Activated naive CD4-positive, alpha-beta T cell treated with anti-CD3 and anti-CD28 coated beads, Interleukin-2, amount 50 U/mL, for 24 hours (primary cell): Measurements from ENCODE around the gene POP5.
A peak's percentile ranks its signal among the peaks of the same experiment; 100 is the strongest.

Source experiments
- H3K27ac Mint-ChIP-seq: one replicate; pipeline ENCODE4 v1.8.0; 2021; ENCODE audit warnings: mild to moderate bottlenecking, mixed read lengths
- H3K27me3 Mint-ChIP-seq: one replicate; pipeline ENCODE4 v1.8.0; 2021; ENCODE audit warnings: mixed read lengths
- H3K36me3 Mint-ChIP-seq: one replicate; pipeline ENCODE4 v1.8.0; 2021; ENCODE audit warnings: mixed read lengths
- H3K4me1 Mint-ChIP-seq: one replicate; pipeline ENCODE4 v1.8.0; 2021; ENCODE audit warnings: mixed read lengths
- H3K4me3 Mint-ChIP-seq: one replicate; pipeline ENCODE4 v1.8.0; 2021; ENCODE audit warnings: mild to moderate bottlenecking, mixed read lengths
- H3K9me3 Mint-ChIP-seq: one replicate; pipeline ENCODE4 v1.8.0; 2021; ENCODE audit warnings: mixed read lengths

Gene POP5

DNA sequence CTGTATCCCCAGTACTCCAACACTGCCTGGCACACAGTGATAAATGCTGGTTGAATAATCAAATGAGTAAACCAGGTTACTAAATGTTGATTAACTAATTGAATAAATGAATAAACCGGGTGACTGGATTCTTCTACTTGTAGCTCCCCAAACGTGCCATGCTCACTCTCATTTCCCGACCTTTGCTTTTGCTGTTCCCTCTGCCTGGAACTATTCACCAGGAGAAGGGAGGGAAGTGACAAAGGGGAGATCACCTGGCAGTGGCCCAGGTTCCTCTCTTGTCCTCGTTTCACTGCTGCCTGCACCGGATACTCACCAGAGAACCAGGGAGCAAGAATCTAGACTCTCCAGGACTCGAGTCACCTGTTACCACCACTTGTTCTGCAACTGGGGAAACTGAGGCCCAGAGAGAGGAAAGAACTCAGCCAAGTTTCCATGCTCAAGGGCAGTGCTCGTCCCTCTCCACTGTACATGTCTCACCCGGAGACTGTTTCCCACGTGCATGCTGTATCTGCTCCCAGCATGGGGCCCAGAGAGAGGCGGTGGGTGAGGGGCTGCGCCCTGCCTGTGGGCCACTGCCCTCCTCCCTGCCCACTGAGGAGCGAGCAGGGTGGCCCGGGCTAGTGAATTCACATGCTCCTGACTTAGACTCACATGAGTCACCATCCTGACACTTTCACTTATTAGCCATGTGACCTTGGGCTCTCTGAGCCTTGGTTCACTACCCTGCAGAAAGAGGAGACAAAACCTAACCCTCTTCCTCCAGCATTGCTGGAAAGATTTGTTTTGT, 17.7 kb upstream of the POP5 start:
- H3K36me3 Mint-ChIP-seq, result no peaks in the 10 kb centered on the region
- H3K9me3 Mint-ChIP-seq, result no peaks in the 10 kb centered on the region
- H3K27ac Mint-ChIP-seq, result no peak overlapping the region
- H3K27me3 Mint-ChIP-seq, result no peaks in the 10 kb centered on the region
- no peaks in the 10 kb centered on the region for H3K4me1 Mint-ChIP-seq
- no peak overlapping the region for H3K4me3 Mint-ChIP-seq

DNA sequence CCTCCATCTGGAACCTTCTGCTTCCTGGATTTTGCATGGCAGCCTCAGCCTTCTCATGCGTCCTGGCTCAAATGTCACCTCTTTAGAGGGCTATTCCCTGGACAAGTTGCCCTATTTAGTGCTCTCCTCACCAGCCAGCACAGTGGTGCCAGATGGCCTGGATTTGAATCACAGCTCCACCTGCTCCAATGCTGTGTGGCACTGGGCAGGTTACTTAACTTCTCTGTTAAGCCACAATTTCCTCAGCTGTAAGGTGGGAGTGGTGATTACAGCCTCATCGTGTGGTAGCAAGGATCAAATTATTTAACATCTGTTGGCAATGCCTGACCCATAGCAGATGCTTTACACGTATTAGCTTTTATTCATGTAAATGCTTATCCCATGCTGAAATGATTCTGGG, 16.7 kb upstream of the POP5 start:
- H3K4me1 Mint-ChIP-seq, result no peaks in the 10 kb centered on the region
- no peak overlapping the region for H3K27ac Mint-ChIP-seq
- H3K9me3 Mint-ChIP-seq, result no peaks in the 10 kb centered on the region
- no peaks in the 10 kb centered on the region for H3K27me3 Mint-ChIP-seq
- H3K36me3 Mint-ChIP-seq, result no peaks in the 10 kb centered on the region
- no peak overlapping the region for H3K4me3 Mint-ChIP-seq

DNA sequence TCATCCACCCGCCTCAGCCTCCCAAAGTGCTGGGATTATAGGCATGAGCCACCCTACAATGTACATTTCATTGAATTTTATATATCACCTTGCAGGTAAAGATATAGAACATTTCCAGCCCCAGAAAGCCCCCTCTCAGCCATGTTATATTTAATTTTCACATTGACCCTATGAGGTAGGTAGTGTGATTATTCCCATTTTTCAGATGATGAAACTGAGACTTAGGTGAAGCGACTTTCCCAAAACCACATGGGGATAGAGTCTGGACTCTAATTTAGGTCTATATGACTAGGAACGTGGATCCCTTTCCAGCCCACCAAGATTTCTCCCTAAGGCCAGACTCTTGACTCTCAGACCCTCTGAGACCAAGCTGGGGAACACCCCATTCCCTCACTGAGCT, 15.7 kb upstream of the POP5 start:
- Mint-ChIP-seq H3K4me1 (no peaks in the 10 kb centered on the region), H3K27me3 (no peaks in the 10 kb centered on the region), H3K4me3 (no peak overlapping the region), H3K9me3 (no peaks in the 10 kb centered on the region), H3K27ac (no peak overlapping the region), H3K36me3 (no peaks in the 10 kb centered on the region)

DNA sequence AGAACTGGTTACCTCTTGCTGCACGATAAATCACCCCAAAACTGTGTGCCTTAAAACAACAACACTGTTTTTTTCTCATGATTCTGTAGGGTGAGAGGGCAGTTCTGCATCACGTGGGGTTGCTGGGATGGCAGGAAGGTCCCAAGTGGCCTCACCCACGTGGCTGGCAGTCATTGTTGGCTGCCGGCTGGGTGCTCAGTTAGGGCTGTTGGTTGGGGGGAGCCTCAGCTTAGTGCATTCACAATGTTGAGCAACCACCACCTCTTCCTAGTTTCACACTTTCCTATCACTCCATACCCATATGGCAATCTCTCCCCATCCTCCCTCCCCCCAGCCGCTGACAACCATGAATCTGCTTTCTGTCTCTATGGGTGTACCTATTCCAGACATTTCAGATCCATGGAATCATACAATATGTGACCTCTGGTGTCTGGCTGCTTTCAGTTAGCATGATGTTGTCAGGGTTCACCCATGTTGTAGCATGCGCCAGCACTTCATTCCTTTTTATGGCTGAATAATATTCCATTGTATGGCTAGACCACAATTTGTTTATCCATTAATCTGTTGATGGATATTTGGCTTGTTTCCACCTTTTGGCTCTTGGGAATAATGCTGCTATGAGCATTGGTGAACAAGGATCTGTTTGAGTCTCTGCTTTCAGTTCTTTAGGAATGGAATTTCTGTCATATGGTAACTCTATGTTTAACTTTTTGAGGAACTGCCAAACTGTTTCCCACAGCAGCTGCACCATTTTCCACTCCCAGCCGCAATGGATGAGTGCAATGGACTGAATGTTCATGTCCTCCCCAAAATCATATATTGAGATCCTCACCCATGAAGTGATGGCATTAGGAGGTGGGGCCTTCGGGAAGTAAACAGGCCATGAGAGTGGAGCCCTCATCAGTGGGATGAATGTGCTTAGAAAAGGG, 11.2 kb upstream of the POP5 start:
- no peaks in the 10 kb centered on the region for H3K36me3 Mint-ChIP-seq
- H3K9me3 Mint-ChIP-seq, result no peaks in the 10 kb centered on the region
- no peaks in the 10 kb centered on the region for H3K27me3 Mint-ChIP-seq
- H3K4me3 Mint-ChIP-seq, result no peak overlapping the region
- H3K27ac Mint-ChIP-seq, result no peak overlapping the region
- no peaks in the 10 kb centered on the region for H3K4me1 Mint-ChIP-seq

DNA sequence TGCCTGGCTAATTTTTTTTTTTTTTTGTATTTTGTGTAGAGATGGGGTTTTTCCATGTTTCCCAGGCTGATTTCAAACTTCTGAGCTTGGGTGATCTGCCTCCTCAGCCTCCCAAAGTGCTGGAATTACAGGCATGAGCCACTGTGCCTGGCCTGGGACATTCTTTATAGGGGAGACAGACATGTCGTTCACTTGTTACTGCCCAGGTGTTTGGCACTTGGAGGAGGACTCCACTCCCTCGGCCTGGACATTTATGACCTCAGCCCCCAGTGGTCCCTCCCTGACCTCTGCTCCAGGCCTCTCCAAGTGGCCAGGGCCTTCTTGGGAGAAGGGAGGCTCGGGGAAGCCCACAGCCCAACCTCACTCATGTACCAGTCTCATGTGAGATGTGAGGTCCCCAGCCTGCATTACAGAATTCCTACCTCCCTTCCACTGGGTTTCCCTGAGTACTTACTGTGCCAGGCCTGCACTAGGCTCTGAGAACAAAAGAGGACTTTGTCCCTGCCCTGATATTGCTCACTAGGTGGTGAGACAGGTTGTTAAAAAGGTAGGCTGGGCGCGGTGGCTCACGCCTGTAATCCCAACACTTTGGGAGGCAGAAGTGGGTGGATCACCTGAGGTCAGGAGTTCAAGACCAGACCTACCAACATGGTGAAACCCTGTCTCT, 9.7 kb upstream of the POP5 start:
- no peaks in the 10 kb centered on the region for H3K9me3 Mint-ChIP-seq
- no peak overlapping the region for H3K4me3 Mint-ChIP-seq
- H3K36me3 Mint-ChIP-seq, result no peaks in the 10 kb centered on the region
- no peaks in the 10 kb centered on the region for H3K27me3 Mint-ChIP-seq
- no peak overlapping the region for H3K27ac Mint-ChIP-seq
- no peaks in the 10 kb centered on the region for H3K4me1 Mint-ChIP-seq

- H3K36me3 Mint-ChIP-seq, result no peaks in the 10 kb centered on the region
- no peaks in the 10 kb centered on the region for H3K27me3 Mint-ChIP-seq
- H3K27ac Mint-ChIP-seq, result no peak overlapping the region
- no peaks in the 10 kb centered on the region for H3K4me1 Mint-ChIP-seq
- no peak overlapping the region for H3K4me3 Mint-ChIP-seq
- no peaks in the 10 kb centered on the region for H3K9me3 Mint-ChIP-seq
Observed at GRCh38 chr12:120588948-120589930, 8.0 kb upstream of the POP5 start.

DNA sequence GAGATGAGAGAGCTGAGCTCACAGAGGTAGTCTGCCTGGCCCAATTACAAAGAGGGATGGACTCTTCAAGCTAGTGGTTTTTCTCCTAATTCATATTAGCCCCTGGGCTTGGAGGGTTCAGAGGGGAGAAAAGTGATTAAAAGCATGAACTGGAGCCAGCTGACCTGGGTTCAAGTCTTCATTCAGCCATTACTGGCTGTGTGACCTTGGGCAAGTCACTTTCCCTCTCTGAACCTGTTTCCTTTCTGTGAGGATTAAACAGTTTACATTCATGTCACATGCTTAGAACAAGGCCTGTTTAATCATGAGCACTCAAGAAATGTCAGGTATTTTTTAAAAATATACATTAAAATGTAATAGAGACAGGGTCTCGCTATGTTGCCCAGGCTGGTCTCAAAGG, 7.2 kb upstream of the POP5 start:
- no peaks in the 10 kb centered on the region for H3K9me3 Mint-ChIP-seq

GRCh38 chr12:120586860-120587259, 5.7 kb upstream of the POP5 start:
- no peaks in the 10 kb centered on the region for H3K36me3 Mint-ChIP-seq
- peaks cover 12% of the 10 kb centered on the region for H3K4me1 Mint-ChIP-seq
- H3K27me3 Mint-ChIP-seq, result no peaks in the 10 kb centered on the region

More for the DNA sequence above, 7.2 kb upstream of the POP5 start:
- Mint-ChIP-seq H3K4me3 (no peak overlapping the region), H3K27me3 (no peaks in the 10 kb centered on the region), H3K4me1 (peaks cover 6% of the 10 kb centered on the region), H3K27ac (no peak overlapping the region), H3K36me3 (no peaks in the 10 kb centered on the region)

GRCh38 chr12:120586206-120586605, 5.0 kb upstream of the POP5 start:
- peaks cover 18% of the 10 kb centered on the region for H3K4me1 Mint-ChIP-seq
- H3K9me3 Mint-ChIP-seq, result no peaks in the 10 kb centered on the region
- H3K4me3 Mint-ChIP-seq, result no peak overlapping the region
- no peak overlapping the region for H3K27ac Mint-ChIP-seq
- no peaks in the 10 kb centered on the region for H3K36me3 Mint-ChIP-seq
- no peaks in the 10 kb centered on the region for H3K27me3 Mint-ChIP-seq

More at GRCh38 chr12:120586860-120587259, 5.7 kb upstream of the POP5 start:
- Mint-ChIP-seq H3K9me3 (no peaks in the 10 kb centered on the region), H3K27ac (no peak overlapping the region), H3K4me3 (no peak overlapping the region)

DNA sequence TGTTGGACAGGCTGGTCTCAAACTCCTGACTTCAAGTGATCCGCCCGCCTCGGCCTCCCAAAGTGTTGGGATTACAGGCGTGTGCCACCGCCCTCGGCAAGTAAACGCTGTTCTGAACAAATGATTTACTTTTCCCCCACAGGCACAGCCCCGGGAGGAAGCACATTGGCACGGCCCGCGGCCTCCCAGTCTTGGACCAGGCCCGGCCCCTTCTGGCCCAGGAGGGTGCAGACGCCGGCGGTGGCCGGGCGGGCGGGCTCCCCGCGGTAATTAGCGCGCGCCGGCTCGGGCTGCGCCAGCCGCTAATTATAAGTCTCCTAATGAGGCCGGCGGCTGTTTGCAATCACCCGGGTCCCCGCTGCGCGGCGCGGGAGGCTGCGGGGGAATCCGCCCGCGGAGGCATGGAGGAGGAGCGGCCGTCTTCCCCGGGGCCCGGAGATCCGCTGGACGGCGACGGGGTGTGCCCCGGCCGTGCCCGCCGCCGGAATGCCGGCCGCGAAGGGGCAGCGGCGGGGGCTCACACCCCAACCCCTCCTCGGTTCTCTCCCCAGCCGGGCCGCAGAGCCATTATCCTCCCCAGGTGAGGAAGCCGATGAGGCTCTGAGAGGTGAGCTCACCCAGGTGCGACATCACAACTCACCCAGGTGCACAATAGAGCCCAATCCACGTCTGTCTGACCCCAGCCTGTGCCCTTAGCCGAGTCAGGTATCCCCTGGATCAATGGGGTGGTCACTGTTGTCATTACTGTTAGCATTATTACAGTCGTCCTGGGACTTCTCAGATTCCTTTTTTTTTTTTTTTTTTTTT, 3.3 kb upstream of the POP5 start:
- no peaks in the 10 kb centered on the region for H3K36me3 Mint-ChIP-seq
- H3K4me3 Mint-ChIP-seq, result peak overlapping the region; percentile 83
- H3K9me3 Mint-ChIP-seq, result no peaks in the 10 kb centered on the region
- H3K4me1 Mint-ChIP-seq, result peaks cover 34% of the 10 kb centered on the region
- no peak overlapping the region for H3K27ac Mint-ChIP-seq
- no peaks in the 10 kb centered on the region for H3K27me3 Mint-ChIP-seq

DNA sequence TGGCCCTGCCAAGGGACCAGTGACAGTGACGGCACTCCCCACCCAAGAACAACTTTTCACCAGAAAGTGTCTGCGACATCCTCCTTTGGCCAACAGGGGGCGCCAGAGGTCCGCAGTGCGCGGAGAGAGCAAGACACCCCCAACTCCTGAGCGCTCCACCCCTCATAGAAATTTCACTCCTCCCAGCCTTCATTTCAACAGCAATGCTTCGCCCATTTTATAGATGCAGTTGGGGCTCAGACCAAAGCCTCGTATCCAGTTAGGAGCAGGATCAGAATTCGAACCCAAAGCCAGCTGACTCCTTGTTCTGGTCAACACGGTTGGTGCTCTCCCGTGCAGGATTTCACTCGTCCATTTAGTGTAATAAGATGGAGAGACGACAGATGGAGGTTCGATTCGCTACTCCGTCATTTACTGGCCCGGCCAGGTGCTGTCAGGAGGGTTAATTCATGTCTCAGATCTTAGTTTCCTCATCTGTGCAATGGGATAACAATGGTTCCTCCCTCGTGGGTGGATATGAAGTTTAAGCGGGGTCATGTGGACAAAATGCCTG, 2.4 kb upstream of the POP5 start:
- Mint-ChIP-seq H3K36me3 (no peaks in the 10 kb centered on the region), H3K9me3 (no peaks in the 10 kb centered on the region), H3K27me3 (no peaks in the 10 kb centered on the region), H3K27ac (peak overlapping the region; percentile 76), H3K4me1 (peaks cover 36% of the 10 kb centered on the region), H3K4me3 (peak overlapping the region; percentile 83)

DNA sequence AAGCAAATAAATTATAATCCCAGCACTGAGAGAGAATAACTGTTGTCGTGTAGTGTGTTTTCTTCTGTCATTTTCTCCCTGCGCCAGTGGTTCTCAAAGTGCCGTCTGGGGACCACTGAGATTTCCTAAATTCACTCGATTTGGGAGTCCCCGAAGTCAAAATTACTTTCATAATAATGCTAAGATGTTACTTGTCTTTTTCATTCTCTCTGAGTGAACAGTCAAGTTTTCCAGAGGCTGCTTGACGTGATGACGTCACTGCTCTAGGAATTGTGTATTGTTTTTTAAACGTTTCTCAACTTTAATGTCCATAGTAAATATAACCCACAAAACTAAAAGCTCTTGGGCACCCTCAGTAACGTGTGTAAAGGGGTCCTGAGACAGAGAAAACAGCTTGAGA, 796 bp upstream of the POP5 start:
- Mint-ChIP-seq H3K9me3 (no peaks in the 10 kb centered on the region), H3K4me1 (peaks cover 36% of the 10 kb centered on the region), H3K4me3 (peak overlapping the region; percentile 97)

DNA sequence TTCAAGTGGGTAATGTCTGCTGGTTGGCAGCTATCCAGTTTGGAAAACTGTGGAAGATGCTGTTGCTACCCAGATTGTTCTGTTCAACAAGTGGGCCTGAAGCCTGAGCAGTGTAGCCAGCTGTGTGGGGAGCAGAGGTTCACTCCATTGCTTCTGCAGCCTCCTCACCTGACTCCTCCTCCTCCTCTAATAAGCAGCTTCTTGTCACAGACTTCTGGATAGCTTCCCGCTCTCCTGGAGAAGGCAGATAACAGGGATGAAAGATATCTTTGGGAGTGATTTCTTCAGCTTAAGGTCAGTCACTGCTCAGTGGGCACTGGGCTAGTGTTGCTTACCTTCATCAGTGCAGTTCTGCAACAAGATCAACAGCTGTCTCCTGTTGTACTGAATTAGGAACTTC, 2.0 kb downstream of the POP5 start:
- H3K27ac Mint-ChIP-seq, result peak overlapping the region; percentile 65
- peaks cover 2% of the 10 kb centered on the region for H3K36me3 Mint-ChIP-seq
- no peaks in the 10 kb centered on the region for H3K27me3 Mint-ChIP-seq
- H3K9me3 Mint-ChIP-seq, result no peaks in the 10 kb centered on the region
- H3K4me1 Mint-ChIP-seq, result peaks cover 36% of the 10 kb centered on the region
- H3K4me3 Mint-ChIP-seq, result no peak overlapping the region

More for the DNA sequence above, 796 bp upstream of the POP5 start:
- Mint-ChIP-seq H3K36me3 (no peaks in the 10 kb centered on the region), H3K27ac (peak overlapping the region; percentile 91), H3K27me3 (no peaks in the 10 kb centered on the region)

- peaks cover 12% of the 10 kb centered on the region for H3K36me3 Mint-ChIP-seq
Observed at GRCh38 chr12:120574106-120574505, 7.1 kb downstream of the POP5 start.

More at GRCh38 chr12:120574106-120574505, 7.1 kb downstream of the POP5 start:
- no peaks in the 10 kb centered on the region for H3K9me3 Mint-ChIP-seq
- H3K27me3 Mint-ChIP-seq, result no peaks in the 10 kb centered on the region
- no peaks in the 10 kb centered on the region for H3K4me1 Mint-ChIP-seq
- no peak overlapping the region for H3K27ac Mint-ChIP-seq
- H3K4me3 Mint-ChIP-seq, result no peak overlapping the region
